NCI-H1417 treated with DMSO at 0.1 percent for 48 hours (cell line): ENCODE data around the gene EEF1AKMT1.

Experiments
- DNase-seq: peaks from one replicate; lab custom pipeline; 2025; lab: John Stamatoyannopoulos, UW

Gene EEF1AKMT1

DNA sequence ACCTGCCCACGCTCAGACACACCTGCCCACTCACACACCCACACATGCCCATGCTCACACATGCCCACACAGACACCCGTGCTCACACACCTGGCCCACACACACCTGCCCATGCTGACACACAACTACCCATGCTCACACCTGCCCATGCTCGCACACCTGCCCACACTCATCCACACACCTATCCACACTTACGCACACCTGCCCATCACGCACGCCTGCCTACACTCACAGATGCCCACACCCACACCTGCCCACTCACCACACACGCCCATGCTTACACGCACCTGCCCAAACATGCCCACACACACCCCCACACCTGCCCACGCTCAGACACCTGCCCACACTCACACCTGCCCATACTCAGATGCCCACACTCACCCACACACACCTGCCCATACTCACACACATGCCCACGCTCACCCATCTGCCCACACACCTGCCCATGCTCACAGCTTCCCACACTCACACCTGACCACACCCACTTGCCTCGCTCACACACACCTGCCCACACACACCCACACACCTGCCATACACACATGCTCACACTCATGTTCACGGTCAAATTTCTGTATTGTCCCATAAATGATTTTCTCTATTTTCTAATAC is 54.7 kb downstream of the EEF1AKMT1 start:
- DNase-seq = no peak

DNA sequence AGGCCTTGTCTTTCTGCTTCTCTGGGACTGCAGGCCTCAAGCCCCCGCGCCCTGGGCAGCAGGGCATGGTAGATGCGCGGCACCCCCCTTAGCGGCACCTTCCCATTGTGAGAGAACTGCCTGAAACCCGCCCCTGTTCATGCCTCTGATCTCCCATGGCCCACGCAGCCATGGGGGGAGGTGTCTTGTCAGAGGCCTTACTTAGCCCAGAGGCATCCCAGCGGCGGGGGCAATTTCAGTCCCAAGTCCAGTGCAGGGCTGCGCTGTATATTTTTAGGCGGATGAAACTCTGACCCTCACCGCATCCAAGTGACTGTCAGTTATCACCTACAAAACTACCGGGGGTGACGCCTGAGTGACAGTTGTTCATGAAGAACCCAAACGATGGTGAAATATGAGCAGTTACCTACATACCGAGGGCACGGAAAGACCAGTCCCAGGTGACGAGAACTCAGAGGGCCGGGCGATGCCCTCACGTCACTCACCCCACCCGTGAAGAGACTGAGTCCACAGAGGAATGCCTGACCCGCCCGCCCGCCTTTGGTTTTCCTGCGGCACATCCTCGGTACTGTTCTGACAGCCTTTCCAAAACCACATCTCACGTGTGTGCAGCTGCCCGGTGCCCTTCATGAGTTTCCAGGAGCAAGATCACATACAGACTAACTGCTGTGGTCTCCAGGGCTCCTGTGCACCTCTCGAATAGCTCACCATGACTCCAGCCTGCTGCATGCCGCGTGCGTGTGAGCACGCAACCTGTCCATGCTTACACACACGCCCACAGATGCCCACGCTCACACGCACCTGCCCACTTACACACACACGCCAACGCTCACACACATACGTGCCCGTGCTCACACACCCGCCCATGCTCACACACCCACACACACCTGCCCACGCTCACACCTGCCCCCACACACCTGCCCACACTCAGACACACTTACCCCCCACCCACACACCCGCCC is 55.9 kb downstream of the EEF1AKMT1 start:
- no peak for DNase-seq

DNA sequence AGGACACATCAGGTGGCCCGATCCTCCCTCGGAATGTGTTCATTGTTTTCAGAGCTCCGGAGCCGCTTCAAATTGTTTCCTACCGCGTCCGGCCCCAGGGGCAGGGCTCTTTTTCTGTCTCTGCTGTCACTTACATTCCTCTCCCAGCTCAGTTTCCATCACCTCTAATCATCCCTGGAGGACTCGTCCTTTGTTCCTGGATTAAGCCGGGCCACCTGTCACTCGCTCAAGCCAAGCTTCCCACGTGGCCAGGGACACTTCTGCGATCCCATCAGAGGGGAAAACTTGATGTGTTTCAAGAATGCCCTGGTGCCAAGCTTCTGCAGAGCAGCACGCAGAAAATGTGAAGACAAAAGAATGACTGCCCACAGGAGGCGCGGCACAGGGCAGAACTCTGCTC is 56.8 kb downstream of the EEF1AKMT1 start:
- DNase-seq = no peak

DNA sequence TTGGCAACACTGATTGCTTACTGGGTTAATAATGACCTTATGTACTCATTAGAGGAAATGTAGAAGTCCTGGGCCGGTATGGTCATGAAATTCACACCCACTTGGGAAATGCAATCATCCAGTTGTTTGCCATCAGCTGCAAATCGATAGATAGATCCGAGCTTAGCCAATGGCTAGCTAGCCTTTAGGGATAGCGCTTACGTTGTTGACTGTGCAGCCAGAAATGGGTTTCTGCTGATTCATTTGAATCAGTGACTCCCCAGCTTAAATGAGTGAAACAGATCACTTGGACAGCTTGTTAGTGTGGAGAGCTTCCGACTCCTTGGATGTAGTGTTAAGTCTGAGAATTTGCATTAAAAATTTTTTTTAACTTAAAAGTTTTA is 58.4 kb downstream of the EEF1AKMT1 start:
- no peak for DNase-seq

DNA sequence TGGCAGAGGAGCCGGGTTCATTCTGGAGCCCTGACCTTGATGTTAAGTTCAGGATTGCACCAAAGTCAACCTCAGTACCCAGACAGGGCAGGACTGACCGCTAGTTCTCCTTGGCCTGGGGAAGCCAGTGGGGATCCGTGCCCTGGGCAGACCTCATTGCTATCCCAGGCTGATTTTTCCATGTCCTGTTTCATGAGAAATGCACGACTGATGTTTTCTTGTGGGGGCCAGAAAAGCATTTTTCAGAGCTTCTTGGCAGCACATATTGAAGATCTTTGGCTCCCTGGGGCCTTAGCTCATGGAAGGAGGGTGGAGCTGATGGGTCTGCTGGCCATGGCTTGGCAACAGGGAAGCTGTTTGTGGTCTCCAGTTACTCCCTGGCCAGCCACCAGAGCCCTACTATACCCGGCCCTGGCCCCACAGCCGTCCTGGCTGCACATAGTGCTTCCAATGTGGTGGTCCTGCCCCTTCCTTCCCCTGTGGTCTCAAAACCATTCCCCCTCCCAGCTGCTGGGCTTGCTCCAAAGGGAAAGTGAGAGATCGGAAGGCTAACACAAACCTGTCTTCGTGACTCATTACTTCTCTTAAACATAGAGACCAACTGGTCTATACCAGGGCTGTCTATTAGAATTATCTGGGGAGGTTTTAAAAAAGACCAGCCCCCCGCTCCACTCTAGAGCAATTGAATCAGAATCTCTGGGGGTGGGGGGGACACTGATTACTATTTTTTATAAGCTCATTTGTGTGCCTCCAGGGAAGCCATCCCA is 59.0 kb downstream of the EEF1AKMT1 start:
- no peak for DNase-seq

DNA sequence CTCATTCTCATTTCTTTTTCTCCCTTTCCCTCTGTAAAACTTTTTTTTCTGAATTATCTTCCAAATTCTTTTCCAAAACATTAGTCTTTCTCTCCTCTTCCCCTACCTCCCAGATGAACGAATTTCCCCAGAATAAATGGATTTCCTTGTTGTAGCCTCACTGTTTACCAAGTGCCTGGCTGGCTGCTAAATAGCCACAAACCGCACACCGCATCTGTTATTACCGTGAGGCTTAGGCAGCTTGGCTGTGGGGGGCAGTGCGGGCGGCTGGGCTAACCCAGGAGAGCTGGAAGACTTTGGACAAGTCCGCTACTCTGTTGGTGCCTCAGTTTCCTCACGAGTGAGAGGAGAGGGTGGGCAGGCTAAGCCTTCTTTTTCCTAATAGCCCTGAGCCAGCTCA is 59.6 kb downstream of the EEF1AKMT1 start:
- no peak for DNase-seq

DNA sequence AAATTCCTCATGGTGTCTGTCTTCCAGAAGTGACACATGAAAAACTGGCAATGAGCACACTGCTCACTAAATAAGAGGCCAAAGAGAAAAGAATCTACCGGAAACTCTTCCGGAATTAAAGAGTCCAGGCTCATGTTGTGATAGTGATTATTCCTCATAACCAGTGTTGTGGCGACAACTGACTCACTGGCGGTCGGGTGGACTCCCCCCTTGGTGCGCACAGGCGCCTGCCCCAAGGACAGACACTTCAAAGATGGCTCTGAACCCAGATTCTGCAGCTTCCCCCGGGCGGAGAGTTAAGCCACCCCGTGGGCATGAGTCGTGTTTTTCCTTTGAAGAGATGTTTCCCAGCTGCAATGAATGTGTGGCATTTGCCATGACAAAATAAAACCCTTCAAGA is 60.0 kb downstream of the EEF1AKMT1 start:
- no peak for DNase-seq

DNA sequence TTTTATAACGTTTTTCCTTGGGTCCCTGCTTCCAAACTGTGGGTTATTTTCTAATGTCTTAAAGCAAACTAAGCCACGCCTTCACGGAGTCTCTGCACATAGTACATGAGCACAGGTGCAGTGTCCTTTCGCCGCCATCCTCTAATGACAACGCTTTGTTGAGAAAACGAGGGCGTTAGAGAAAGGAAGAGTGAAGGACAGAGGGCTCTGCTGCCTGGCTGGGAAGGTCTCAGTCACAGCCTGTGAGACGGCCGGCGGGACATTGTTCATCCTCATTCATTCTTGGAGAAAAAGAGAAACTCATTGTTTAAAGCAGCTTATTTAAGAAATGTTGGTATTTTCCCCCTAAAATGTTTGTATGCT is 60.8 kb downstream of the EEF1AKMT1 start:
- no peak for DNase-seq

DNA sequence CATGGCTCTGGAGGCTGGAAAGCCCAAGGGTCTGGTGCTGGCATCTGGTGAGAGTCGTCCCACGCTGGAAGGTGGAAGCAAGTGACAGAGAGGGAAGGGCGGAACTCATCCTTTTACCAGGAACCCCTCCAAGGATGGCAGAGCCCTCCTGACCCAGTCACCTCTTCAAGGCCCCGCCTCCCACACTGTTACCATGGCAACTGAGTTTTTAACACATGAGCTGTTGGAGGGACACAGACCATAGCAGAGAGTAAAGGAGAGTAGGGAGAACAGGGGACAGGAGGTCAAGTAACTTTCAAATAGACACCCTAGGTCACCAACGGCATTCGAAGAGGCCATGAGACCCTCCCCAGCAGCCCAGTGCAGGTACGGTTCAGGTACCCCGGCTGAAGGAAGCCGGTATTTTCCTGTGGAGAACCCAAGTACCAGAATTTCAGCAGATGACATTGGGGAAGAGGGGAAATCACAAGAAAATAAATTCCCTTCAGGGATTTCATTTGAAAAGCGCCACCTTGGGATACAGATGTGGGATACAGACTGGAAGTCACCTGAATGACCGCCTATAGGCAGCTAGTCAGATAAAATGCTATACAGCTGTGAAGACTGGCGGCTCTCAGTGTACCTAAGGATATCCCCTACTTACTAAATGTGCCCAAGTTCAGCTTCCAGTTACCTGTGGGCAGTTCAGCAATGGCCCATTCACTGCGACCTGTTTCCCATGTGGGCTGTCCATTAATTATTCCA is 62.3 kb downstream of the EEF1AKMT1 start:
- no peak for DNase-seq

DNA sequence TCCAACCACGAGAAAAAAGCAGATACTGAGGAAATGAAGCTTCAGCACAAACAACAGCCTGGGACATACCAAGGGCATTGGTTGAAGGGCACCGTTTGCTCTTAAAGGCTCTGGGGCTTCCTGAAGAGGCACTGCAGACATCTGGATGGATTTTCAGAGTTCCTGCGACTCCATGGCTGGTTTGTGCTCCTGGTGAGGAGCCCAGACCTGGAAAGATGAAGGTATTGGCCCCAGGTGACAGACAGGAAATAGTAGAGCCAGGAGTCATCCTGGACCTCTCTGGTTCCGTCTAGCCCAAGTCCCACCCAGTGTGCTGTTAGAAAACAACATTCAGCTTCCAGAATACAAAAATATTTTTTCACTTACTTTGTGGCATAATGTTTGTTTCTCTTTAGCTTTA is 64.0 kb downstream of the EEF1AKMT1 start:
- DNase-seq = no peak

DNA sequence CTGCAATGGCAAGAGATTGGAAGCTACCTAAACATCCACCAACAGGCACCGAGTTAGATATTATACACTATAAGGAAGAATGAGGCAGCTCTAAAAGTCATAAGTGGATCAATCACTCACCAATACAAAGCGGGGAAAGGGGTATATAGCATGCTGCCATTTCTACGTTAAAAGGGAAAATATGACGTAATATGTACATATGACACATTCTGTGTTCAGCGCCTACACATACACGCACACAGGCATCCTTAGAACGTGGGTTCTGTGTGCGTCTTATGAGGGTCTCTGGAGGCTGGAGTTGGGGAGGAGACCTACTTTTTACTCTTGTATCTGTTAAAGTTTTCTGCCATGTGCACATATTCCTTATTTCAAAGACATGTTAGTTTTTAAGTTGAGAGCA is 64.4 kb downstream of the EEF1AKMT1 start:
- no peak for DNase-seq

DNA sequence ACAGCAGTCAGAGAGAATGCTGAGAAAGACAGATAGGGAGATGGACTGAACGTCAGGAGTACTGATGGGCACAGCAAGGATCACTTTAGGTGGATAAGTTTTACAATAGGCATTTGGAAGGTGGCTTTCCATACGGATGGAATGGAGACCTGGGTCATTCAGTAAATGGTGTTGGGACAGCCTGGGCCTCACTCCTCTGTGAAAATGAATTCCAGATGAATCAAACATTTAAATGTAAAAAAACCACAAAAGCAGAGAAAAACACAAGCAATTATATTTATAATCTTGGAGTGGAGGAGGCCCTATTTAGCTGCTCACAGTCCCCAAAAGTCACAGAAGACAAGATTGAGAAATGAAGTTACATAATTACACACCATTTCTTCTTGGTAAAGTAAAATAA is 65.5 kb downstream of the EEF1AKMT1 start:
- DNase-seq = no peak

DNA sequence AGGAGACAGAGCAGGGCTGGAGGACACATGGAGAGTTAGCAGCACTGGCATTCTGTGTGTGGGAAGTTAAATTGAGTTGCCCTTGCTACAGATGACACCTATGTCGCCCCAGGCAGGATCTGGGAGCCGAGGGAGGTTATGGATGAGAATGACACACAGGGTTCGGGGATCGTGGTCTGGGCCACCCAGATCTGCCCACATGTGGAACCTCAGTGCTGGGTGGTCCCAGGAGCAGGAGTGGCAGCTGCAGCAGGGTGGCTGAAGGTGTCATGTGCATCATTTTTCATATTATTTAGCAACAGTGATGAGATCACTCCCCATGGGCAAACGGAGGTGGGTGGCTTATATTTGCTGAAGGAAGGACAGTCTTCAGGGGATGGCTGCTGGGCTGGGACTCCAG is 67.1 kb downstream of the EEF1AKMT1 start:
- no peak for DNase-seq

DNA sequence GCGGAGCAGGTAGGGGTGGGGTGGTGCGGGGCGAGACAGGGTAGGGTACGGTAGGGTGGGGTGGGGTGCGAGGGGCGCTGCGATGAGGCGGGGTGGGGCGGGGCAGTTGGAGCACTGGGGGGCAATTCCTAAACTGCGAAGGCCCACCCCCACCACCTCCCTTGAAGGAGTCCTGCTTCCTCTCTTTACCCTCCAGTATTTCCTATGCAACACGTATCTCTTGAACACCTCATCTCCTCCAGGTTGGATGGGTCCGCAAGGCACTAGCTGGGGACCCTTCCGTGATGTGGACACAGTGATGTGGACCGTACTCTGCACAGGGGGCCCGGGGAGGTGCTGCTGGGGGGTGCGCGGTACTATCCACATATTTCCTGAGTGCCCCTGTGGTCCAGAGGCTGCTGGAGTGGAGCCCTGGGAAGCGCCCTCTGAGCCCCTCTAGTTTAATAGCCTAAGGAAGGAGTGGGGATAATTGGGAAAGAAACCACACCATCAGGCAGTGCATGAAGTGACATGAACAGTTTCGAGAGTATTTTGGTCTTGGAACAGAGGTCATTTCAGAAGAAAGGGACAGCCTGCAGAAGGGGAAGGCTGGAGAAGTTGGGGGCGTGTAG is 69.2 kb downstream of the EEF1AKMT1 start:
- DNase-seq = no peak

DNA sequence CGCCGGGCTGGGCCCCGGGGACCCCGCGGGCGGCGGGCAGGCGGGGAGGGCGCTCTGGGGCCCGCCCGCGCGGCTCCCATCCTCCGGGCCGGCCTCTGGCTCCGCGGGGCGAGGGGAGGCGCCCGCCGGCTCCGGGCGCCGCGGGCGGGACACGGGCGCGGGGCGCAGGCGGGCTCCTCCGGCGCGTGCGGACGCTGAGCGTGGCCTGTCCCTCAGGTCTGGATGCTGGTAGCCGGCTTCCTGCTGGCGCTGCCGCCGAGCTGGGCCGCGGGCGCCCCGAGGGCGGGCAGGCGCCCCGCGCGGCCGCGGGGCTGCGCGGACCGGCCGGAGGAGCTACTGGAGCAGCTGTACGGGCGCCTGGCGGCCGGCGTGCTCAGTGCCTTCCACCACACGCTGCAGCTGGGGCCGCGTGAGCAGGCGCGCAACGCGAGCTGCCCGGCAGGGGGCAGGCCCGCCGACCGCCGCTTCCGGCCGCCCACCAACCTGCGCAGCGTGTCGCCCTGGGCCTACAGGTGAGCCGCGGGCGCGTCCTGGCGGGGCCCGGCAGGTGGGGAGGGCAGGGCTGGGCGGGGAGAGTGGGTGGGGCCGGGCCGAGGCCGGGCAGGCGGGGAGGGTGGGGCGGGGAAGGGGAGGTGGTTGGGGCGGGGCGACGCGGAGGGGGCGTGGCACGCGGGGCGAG is 69.8 kb downstream of the EEF1AKMT1 start:
- no peak for DNase-seq

DNA sequence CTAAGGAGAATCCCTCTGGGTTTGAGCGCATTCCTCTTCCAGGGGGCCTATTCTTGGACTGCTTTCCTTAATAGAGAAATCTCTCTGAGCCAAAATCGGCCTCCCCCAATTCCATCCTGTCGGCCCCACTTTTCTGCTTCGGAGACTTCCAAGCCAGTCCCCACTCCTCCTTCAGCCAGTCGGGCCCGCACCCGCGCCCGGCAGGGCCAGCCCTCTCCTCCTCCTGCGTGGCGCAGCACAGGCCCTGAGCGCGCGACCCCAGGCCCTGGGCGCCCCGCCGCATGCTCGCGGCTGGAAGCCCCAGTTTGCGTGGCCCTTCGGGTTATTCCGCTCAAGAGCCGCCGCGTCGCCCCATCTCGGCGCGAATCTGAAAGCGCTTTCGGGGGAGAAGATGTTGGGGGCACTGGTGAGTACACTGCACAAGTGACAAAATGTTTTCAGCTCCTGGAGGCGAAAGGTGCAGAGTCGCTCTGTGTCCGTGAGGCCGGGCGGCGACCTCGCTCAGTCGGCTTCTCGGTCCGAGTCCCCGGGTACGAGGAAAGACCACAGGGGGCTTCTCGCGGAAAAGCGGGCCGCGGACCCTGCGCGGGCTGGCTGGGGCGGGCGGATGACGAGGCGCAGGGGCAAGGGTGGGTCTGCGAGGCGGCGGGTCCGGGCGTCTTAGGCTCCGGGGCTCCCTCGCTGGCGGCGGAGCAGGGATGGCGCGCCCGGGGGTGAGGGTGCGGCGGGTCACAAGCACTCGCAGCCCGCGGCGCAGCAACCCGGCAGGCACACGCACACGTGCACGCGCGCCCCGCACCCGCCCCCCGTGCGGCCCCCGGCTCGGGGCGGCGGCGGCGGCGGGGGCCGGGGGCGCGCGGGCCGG is 70.6 kb downstream of the EEF1AKMT1 start, which contains the start of gene IL17D:
IL17D (plus strand) TSS at position 785 of the 865 bp plus-strand sequence. CDS start 303 bp downstream, outside the sequence.
- no peak for DNase-seq

DNA sequence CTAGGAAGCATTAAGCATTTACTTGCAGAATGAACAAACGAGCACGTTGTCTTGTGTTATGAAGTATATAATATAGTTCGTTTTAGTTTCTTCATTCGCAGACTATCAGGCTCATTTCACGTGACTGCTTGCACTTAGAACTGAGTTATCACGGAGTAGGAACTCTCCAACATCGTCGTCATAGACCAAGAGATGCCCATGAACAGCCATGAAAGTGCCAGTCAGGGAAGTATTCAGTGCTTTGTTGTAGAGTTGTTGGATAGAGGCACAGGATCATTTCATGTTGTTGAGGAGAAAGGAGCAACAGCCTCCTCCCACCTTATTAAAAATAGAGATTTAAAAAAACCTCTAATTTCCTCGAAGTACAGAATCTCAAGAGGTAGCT is 71.2 kb downstream of the EEF1AKMT1 start:
- DNase-seq = no peak

DNA sequence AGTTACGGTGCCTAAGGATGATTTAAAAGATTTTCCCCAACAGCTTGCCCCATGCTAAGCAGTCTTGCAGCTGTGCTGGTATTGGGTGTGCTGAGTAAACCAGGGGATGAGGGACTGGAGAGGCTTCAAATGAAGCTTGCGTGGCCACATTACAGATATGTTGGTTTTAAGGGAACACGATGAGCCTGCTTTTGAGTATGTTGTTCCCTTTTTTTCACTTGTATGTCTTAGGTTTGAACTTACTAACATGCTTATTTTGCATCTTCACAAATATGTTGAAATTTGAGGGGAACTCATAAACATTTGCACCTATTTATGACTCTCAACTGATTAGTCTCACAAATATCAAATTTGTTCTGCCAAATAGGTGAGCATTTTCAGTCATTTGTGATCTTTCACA is 72.3 kb downstream of the EEF1AKMT1 start:
- no peak for DNase-seq

DNA sequence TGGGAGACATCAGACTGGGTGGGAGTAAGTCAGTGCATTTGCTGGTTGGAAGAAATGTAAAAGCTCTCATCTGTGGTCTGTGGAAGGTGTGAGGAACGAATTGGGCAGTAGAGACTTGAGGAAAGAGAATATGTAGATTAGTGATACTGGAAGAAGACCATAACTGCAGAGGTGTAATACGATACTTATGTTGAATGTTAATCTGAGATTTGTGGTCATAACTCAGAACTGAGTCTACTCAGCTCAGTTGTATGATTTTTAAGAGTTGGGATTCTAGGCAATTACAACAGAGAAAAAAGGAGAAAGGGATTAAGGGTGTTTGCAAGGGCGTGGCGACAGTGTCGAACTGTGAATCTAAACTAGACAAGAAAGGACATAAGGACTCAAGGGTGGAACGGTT is 73.5 kb downstream of the EEF1AKMT1 start:
- no peak for DNase-seq

DNA sequence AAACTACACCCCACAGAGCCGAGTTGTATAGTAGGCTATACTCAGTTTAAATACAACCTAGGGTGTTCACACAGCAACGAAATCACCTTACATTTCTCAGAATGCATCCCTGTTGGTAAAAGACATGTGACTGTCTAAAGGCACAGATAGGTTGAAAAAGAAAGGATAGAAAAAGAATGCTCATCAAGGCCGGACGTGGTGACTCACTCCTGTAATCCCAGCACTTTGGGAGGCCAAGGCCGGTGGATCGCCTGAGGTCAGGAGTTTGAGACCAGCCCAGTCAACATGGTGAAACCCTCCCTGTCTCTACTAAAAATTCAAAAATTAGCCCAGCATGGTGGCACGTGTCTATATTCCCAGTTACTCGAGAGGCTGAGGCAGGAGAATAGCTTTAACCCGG is 74.0 kb downstream of the EEF1AKMT1 start:
- DNase-seq = no peak
